B cell (primary cell): ENCODE measurements around the gene TMEM271. TPM values are rescaled to one million over a fixed set of nuclear protein-coding genes. Genes with fewer than 3 reads are reported as not detected.

Experiments used
- ATAC-seq: fragments of 200-7000 bp; cut with Tn5 transposase; one replicate; pipeline ENCODE4 v1.10.0; 2021; ENCODE audit warnings: low read depth, mild to moderate bottlenecking, moderate number of reproducible peaks, moderate library complexity
- CTCF ChIA-PET: fragments of 350-600 bp; sonication (Branson Sonifier 250); formaldehyde crosslinking; loops from one replicate; lab custom pipeline; 2021; ENCODE audit warnings: antibody characterized with exemption, inconsistent platforms; lab: Charles Lee
- POLR2A ChIA-PET: fragments of 350-600 bp; sonication (Branson Sonifier 250); formaldehyde crosslinking; loops from one replicate; lab custom pipeline; 2021; ENCODE audit warnings: antibody characterized with exemption; lab: Charles Lee
- DNase-seq: peaks from one replicate; pipeline ENCODE4 v3.0.0; 2013
- H2AFZ ChIP-seq: 2 replicates; pipeline ENCODE4 v1.6.1; 2012; ENCODE audit warnings: mild to moderate bottlenecking, low read depth, low read length; ENCODE audit not compliant: insufficient read depth, poor library complexity, severe bottlenecking
- H3K27ac ChIP-seq, 2 donors: 1 replicate in 1 of 2; 2 replicates in 1 of 2; pipeline ENCODE4 v1.5.1; 2012 to 2013; ENCODE audit warnings: low read length in 2 of 2, mild to moderate bottlenecking in 2 of 2, moderate library complexity in 1 of 2
- H3K27me3 ChIP-seq, 4 experiments: fragments of 200-600 bp in 1 of 4; sonication (generic) in 1 of 4; replicated peaks in 1 of 4; 1 replicate in 2 of 4; 2 replicates in 2 of 4; pipeline versions ENCODE4 v1.6.1 to v1.7.0; 2013 to 2016; ENCODE audit warnings: low read length in 3 of 4, mild to moderate bottlenecking in 2 of 4, mixed read lengths in 1 of 4, moderate library complexity in 1 of 4; ENCODE audit not compliant: insufficient read depth in 4 of 4, control insufficient read depth in 3 of 4; ENCODE audit errors: control extremely low read depth in 1 of 4
- H3K36me3 ChIP-seq, 2 experiments: replicated peaks in 1 of 2; 1 replicate in 1 of 2; 2 replicates in 1 of 2; pipeline versions ENCODE4 v1.6.1 to v1.7.1; 2013; ENCODE audit warnings: low read length in 1 of 2; ENCODE audit not compliant: insufficient read depth in 2 of 2, control insufficient read depth in 1 of 2; ENCODE audit errors: control extremely low read depth in 1 of 2, extremely low read depth in 1 of 2
- H3K4me1 ChIP-seq, 2 donors: fragments of 200-600 bp in 1 of 2; sonication (generic) in 1 of 2; 1 replicate in 1 of 2; 2 replicates in 1 of 2; pipeline versions ENCODE4 v1.5.1 to v1.6.1; 2013 to 2017; ENCODE audit warnings: low read length in 2 of 2; ENCODE audit not compliant: control insufficient read depth in 2 of 2, insufficient read depth in 2 of 2
- H3K4me2 ChIP-seq: replicated peaks from 2 replicates; pipeline ENCODE3; 2012; ENCODE audit warnings: mild to moderate bottlenecking, low read depth, low read length; ENCODE audit not compliant: poor library complexity, severe bottlenecking
- H3K4me3 ChIP-seq, 5 experiments: fragments of 200-600 bp in 1 of 5; sonication (generic) in 1 of 5; 1 replicate in 3 of 5; 2 replicates in 2 of 5; pipeline versions ENCODE4 v1.5.1 to v1.7.0; 2011 to 2016; ENCODE audit warnings: low read length in 4 of 5, mild to moderate bottlenecking in 4 of 5, low read depth in 2 of 5, control low read depth in 1 of 5, moderate library complexity in 1 of 5; ENCODE audit not compliant: insufficient read depth in 1 of 5; ENCODE audit errors: control extremely low read depth in 1 of 5, extremely low read depth in 1 of 5
- H3K79me2 ChIP-seq: fragments of 200-600 bp; sonication (generic); one replicate; pipeline ENCODE4 v1.6.0; 2016; ENCODE audit warnings: low read length; ENCODE audit not compliant: control insufficient read depth, insufficient read depth
- H3K9ac ChIP-seq: fragments of 200-600 bp; sonication (generic); 2 replicates; pipeline ENCODE4 v1.6.1; 2017; ENCODE audit warnings: mild to moderate bottlenecking, low read length, moderate library complexity
- H3K9me3 ChIP-seq, 3 donors: one replicate each; pipeline versions ENCODE4 v1.6.1 to v1.7.1; 2013; ENCODE audit warnings: low read length in 2 of 3; ENCODE audit not compliant: control insufficient read depth in 2 of 3, insufficient read depth in 1 of 3; ENCODE audit errors: control extremely low read depth in 1 of 3
- H4K20me1 ChIP-seq: 2 replicates; pipeline ENCODE4 v1.6.0; 2012; ENCODE audit warnings: mild to moderate bottlenecking, low read length; ENCODE audit not compliant: insufficient read depth, control insufficient read depth, poor library complexity, severe bottlenecking
- H3K27ac Mint-ChIP-seq: one replicate; pipeline ENCODE4 v1.8.0; 2021; ENCODE audit warnings: mixed read lengths
- H3K27me3 Mint-ChIP-seq: one replicate; pipeline ENCODE4 v1.8.0; 2021; ENCODE audit warnings: mixed read lengths
- H3K4me1 Mint-ChIP-seq: one replicate; pipeline ENCODE4 v1.8.0; 2021; ENCODE audit warnings: mixed read lengths
- H3K4me3 Mint-ChIP-seq: one replicate; pipeline ENCODE4 v1.8.0; 2021; ENCODE audit warnings: mixed read lengths
- H3K9me3 Mint-ChIP-seq: one replicate; pipeline ENCODE4 v1.8.0; 2022; ENCODE audit warnings: mixed read lengths; ENCODE audit not compliant: insufficient read depth
- EZH2 ChIP-seq: IDR thresholded peaks from 2 replicates; pipeline ENCODE4 v1.6.1; 2012; ENCODE audit warnings: borderline replicate concordance, low read depth, mild to moderate bottlenecking, moderate library complexity, low read length; ENCODE audit not compliant: insufficient read depth, poor library complexity, severe bottlenecking
- WGBS: methylation state at CpG from one replicate; pipeline ENCODE4 v1.1.5; 2013; ENCODE audit warnings: missing lambda C conversion rate; ENCODE audit not compliant: insufficient coverage; 5-methylcytosine and 5-hydroxymethylcytosine counted together
- intact Hi-C: fragments of 100-400 bp; cut with micrococcal nuclease; formaldehyde crosslinking; loops from one replicate; pipeline ENCODE4 v1.10.0; 2022
- polyA plus RNA-seq: library from polyadenylated mRNA; depleted of rRNA; stranded (reverse); fragments of >200 nt; gene quantifications from 2 replicates; pipeline ENCODE4 v1.2.3, GENCODE V29; 2012
- total RNA-seq, 2 donors: library from RNA; stranded (reverse); fragments of 120-200 nt in 1 of 2; gene quantifications; 1 replicate in 1 of 2; 2 replicates in 1 of 2; pipeline versions ENCODE4 v1.2.3 to v1.2.4, GENCODE V29; 2013 to 2022
- TF ChIP-seq, protein P1 (sequence below): fragments of 200-600 bp; IDR thresholded peaks from one replicate; pipeline ENCODE4 v1.8.0; 2022; ENCODE audit warnings: antibody characterized with exemption, mild to moderate bottlenecking

Gene TMEM271
- total and polyA plus RNA-seq, 2 donors (not counting 1 experiment from before 2014, with no cell fraction given), result not detected

DNA sequence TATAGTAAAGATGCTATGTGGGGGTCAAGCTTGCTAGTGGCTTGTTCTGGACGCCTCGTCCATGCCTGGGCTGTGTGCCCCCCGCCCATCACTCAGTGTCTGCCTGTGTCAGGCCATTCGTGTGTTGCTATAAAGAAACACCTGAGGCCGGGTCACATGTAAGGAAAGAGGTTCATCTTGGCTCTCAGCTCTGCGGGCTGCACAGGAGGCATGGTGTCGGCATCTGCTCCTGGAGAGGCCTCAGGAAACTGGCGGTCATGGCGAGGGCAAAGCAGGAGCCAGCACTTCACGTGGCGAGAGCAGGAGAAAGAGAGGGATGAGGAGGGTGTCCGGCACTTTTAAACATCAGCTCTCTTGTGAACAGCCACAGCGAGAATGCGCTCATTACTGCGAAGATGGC lies 51.9 kb downstream of the TMEM271 start:
- POLR2A ChIA-PET, result no interaction called here
- no peaks in the 10 kb centered on the region for H3K4me1 ChIP-seq
- WGBS, result 96% methylated on average over 15 of the region's 15 CpGs
- intact Hi-C loops, result no loop called here
- peaks cover 9% of the 10 kb centered on the region for H3K79me2 ChIP-seq
- CTCF ChIA-PET, result no interaction called here
- ATAC-seq (no peak), DNase-seq (no peak)
- H4K20me1 ChIP-seq, result no peaks in the 10 kb centered on the region
- Mint-ChIP-seq H3K9me3 (no peaks in the 10 kb centered on the region), H3K4me3 (no peak overlapping the region), H3K27ac (no peak overlapping the region), H3K27me3 (no peaks in the 10 kb centered on the region), H3K4me1 (no peaks in the 10 kb centered on the region)
- peaks cover 0 to 66% of the 10 kb centered on the region in 2 experiments for H3K36me3 ChIP-seq
- peaks cover 0 to 13% (median 0%) of the 10 kb centered on the region in 3 donors for H3K9me3 ChIP-seq
- no peak overlapping the region for H3K4me3 ChIP-seq
- H3K27ac ChIP-seq, result no peak overlapping the region
- no peak for TF ChIP-seq EZH2
- TF ChIP-seq, protein P1, sequence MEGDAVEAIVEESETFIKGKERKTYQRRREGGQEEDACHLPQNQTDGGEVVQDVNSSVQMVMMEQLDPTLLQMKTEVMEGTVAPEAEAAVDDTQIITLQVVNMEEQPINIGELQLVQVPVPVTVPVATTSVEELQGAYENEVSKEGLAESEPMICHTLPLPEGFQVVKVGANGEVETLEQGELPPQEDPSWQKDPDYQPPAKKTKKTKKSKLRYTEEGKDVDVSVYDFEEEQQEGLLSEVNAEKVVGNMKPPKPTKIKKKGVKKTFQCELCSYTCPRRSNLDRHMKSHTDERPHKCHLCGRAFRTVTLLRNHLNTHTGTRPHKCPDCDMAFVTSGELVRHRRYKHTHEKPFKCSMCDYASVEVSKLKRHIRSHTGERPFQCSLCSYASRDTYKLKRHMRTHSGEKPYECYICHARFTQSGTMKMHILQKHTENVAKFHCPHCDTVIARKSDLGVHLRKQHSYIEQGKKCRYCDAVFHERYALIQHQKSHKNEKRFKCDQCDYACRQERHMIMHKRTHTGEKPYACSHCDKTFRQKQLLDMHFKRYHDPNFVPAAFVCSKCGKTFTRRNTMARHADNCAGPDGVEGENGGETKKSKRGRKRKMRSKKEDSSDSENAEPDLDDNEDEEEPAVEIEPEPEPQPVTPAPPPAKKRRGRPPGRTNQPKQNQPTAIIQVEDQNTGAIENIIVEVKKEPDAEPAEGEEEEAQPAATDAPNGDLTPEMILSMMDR, result no peak
- no peaks in the 10 kb centered on the region for H3K27me3 ChIP-seq
- no peak overlapping the region for H2AFZ ChIP-seq
- H3K4me2 ChIP-seq, result no peak overlapping the region
- H3K9ac ChIP-seq, result no peak overlapping the region

Other genes starting within 250 kb of the TMEM271 start
- 68.1 and 73.0 TPM in 2 replicates for gene ZNF141, start 238.5 kb downstream of the TMEM271 start, total RNA-seq
- gene ZNF141, start 238.5 kb downstream of the TMEM271 start, polyA plus RNA-seq, result 8.0 and 9.1 TPM in 2 replicates
- gene ZNF721, start 77.1 kb downstream of the TMEM271 start, total RNA-seq, result 71.6 and 79.2 TPM in 2 replicates
- 32.2 and 37.0 TPM in 2 replicates for gene ZNF721, start 77.1 kb downstream of the TMEM271 start, polyA plus RNA-seq
- 113 and 125 TPM in 2 replicates for gene PIGG, start 77.1 kb downstream of the TMEM271 start, total RNA-seq
- 65.2 and 90.4 TPM in 2 replicates for gene PIGG, start 77.1 kb downstream of the TMEM271 start, polyA plus RNA-seq
- 15.1 and 20.0 TPM in 2 replicates for gene PDE6B, start 49.3 kb upstream of the TMEM271 start, total RNA-seq
- 23.0 and 25.2 TPM in 2 replicates for gene PDE6B, start 49.3 kb upstream of the TMEM271 start, polyA plus RNA-seq
- 113 and 129 TPM in 2 replicates for gene ATP5ME, start 98.0 kb upstream of the TMEM271 start, total RNA-seq
- gene ATP5ME, start 98.0 kb upstream of the TMEM271 start, polyA plus RNA-seq, result 80.6 and 153 TPM in 2 replicates
- 36.3 and 38.3 TPM in 2 replicates for gene MYL5, start 98.2 kb upstream of the TMEM271 start, total RNA-seq
- 16.9 and 18.1 TPM in 2 replicates for gene MYL5, start 98.2 kb upstream of the TMEM271 start, polyA plus RNA-seq
- gene SLC49A3, start 112.9 kb upstream of the TMEM271 start, total RNA-seq, result 4.3 and 6.9 TPM in 2 replicates
- gene SLC49A3, start 112.9 kb upstream of the TMEM271 start, polyA plus RNA-seq, result 1.3 and 2.0 TPM in 2 replicates
- 83.4 and 90.3 TPM in 2 replicates for gene PCGF3, start 129.5 kb upstream of the TMEM271 start, total RNA-seq
- 65.7 and 84.0 TPM in 2 replicates for gene PCGF3, start 129.5 kb upstream of the TMEM271 start, polyA plus RNA-seq
- gene CPLX1, start 249.8 kb upstream of the TMEM271 start, total RNA-seq, result not detected in 2 replicates
- 0.37 TPM in 1 of 2 replicates, not detected in the other for gene CPLX1, start 249.8 kb upstream of the TMEM271 start, polyA plus RNA-seq